Ascending aorta (tissue), 2 donors: ENCODE results near the gene LHX6. TPM values are rescaled to one million over a fixed set of nuclear protein-coding genes. Genes with fewer than 3 reads are reported as not detected.

Experiments used
- DNase-seq, 2 donors: peaks; one replicate each; pipeline ENCODE4 v3.0.0-alpha.2; 2019; ENCODE audit warnings: low spot score in 2 of 2
- H3K27ac ChIP-seq, 2 donors: fragments of 200-600 bp; sonication (generic); one replicate each; pipeline ENCODE4 v1.5.1; 2016 to 2017; ENCODE audit warnings: mild to moderate bottlenecking in 1 of 2
- H3K27me3 ChIP-seq: fragments of 200-600 bp; sonication (generic); one replicate; pipeline ENCODE4 v1.5.1; 2017
- H3K36me3 ChIP-seq, 2 donors: fragments of 200-600 bp; sonication (generic); one replicate each; pipeline ENCODE4 v1.5.1; 2016
- H3K4me1 ChIP-seq, 2 donors: fragments of 200-600 bp; sonication (generic); one replicate each; pipeline ENCODE4 v1.5.1; 2016 to 2017; ENCODE audit warnings: mild to moderate bottlenecking in 1 of 2
- H3K4me3 ChIP-seq, 2 donors: fragments of 200-600 bp; sonication (generic); one replicate each; pipeline ENCODE4 v1.5.1; 2016 to 2017; ENCODE audit warnings: mild to moderate bottlenecking in 1 of 2
- H3K9me3 ChIP-seq, 2 donors: fragments of 200-600 bp; sonication (generic); one replicate each; pipeline ENCODE4 v1.5.1; 2016
- CTCF ChIP-seq, 3 experiments: fragments of 200-600 bp in 2 of 3; fragments of 450-650 bp in 1 of 3; sonication (generic) in 2 of 3; IDR thresholded peaks; one replicate each; pipeline ENCODE4 v1.5.1; 2016 to 2019; ENCODE audit warnings: antibody characterized with exemption in 3 of 3, mild to moderate bottlenecking in 1 of 3, moderate library complexity in 1 of 3
- intact Hi-C: fragments of 100-400 bp; cut with DNase I; formaldehyde crosslinking; loops from one replicate; pipeline ENCODE4 v1.15.1; 2023
- total RNA-seq: library from RNA; depleted of rRNA; stranded (reverse); fragments of >200 nt; gene quantifications from one replicate; pipeline ENCODE4 v1.1.0, GENCODE V29; 2016

LHX6 gene
- 141 TPM for total RNA-seq

GRCh38 chr9:122228568-122229484, at the start of gene LHX6:
Gene LHX6 (minus strand): TSS chr9:122228957. CDS start chr9:122228740, 217 bp downstream.
- H3K9me3 ChIP-seq = no peaks in the 10 kb centered on the region
- no peak for TF ChIP-seq CTCF (IDR thresholded peaks at IDR 0.05)
- H3K27me3 ChIP-seq = peaks cover 20% of the 10 kb centered on the region
- intact Hi-C loops = no loop called here
- H3K4me1 ChIP-seq = peaks cover 3 to 16% of the 10 kb centered on the region in 2 donors
- no peak for DNase-seq
- H3K36me3 ChIP-seq = no peaks in the 10 kb centered on the region
- peak within 1 kb of the TSS; percentile 57 to 62 for H3K4me3 ChIP-seq
- H3K27ac ChIP-seq = no peak within 1 kb of the TSS

GRCh38 chr9:122277285-122277897, 48.6 kb upstream of the LHX6 start:
- Histone ChIP-seq H3K36me3 (peaks cover 0 to 16% of the 10 kb centered on the region in 2 donors), H3K4me3 (no peak overlapping the region), H3K27ac (no peak overlapping the region), H3K9me3 (peaks cover 0 to 11% of the 10 kb centered on the region in 2 donors), H3K27me3 (no peaks in the 10 kb centered on the region), H3K4me1 (no peaks in the 10 kb centered on the region)
- intact Hi-C loops = no loop called here
- DNase-seq = no peak
- TF ChIP-seq CTCF (IDR thresholded peaks at IDR 0.05) = no peak

DNA sequence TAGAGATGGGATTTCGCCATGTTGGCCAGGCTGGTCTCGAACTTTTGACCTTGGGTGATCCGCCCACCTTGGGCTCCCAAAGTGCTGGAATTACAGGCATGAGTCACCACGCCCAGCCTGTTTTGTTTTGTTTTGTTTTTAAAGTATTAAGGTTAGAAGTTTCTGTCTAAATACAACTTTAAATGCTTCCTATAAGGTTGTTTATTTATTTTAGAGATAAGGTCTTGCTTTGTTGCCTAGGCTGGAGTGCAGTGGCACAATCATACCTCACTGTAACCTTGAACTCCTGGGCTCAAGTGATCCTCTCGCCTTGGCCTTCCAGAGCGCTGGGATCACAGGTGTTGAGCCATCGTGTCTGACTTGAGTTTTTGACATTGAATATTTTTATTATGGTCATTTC, 47.3 kb upstream of the LHX6 start:
- intact Hi-C loops = no loop called here
- DNase-seq = no peak
- Histone ChIP-seq H3K27me3 (no peaks in the 10 kb centered on the region), H3K27ac (no peak overlapping the region), H3K36me3 (peaks cover 0 to 9% of the 10 kb centered on the region in 2 donors), H3K4me1 (no peaks in the 10 kb centered on the region), H3K4me3 (no peak overlapping the region), H3K9me3 (peaks cover 0 to 11% of the 10 kb centered on the region in 2 donors)
- TF ChIP-seq CTCF (IDR thresholded peaks at IDR 0.05) = no peak

DNA sequence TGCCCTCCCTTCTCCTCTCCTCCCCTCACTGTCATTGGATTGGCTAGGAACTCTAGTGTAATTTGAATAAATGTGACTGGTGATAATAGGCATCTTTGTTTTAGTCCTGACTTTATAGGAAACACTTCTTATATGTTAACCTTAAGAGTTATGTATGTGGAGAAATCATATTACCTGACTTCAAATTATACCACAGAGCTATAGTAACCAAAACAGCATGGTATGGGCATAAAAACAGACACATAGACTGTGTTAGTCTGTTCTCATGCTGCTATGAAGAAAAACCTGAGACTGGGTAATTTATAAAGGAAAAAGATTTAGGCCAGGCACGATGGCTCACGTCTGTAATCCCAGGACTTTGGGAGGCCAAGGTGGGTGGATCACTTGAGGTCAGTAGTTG, 45.3 kb upstream of the LHX6 start:
- no peak for TF ChIP-seq CTCF (IDR thresholded peaks at IDR 0.05)
- H3K27ac ChIP-seq = no peak overlapping the region
- H3K36me3 ChIP-seq = peaks cover 0 to 4% of the 10 kb centered on the region in 2 donors
- peaks cover 0 to 11% of the 10 kb centered on the region in 2 donors for H3K9me3 ChIP-seq
- no peaks in the 10 kb centered on the region for H3K27me3 ChIP-seq
- DNase-seq = no peak
- H3K4me3 ChIP-seq = no peak overlapping the region
- intact Hi-C loops = no loop called here
- H3K4me1 ChIP-seq = no peaks in the 10 kb centered on the region

DNA sequence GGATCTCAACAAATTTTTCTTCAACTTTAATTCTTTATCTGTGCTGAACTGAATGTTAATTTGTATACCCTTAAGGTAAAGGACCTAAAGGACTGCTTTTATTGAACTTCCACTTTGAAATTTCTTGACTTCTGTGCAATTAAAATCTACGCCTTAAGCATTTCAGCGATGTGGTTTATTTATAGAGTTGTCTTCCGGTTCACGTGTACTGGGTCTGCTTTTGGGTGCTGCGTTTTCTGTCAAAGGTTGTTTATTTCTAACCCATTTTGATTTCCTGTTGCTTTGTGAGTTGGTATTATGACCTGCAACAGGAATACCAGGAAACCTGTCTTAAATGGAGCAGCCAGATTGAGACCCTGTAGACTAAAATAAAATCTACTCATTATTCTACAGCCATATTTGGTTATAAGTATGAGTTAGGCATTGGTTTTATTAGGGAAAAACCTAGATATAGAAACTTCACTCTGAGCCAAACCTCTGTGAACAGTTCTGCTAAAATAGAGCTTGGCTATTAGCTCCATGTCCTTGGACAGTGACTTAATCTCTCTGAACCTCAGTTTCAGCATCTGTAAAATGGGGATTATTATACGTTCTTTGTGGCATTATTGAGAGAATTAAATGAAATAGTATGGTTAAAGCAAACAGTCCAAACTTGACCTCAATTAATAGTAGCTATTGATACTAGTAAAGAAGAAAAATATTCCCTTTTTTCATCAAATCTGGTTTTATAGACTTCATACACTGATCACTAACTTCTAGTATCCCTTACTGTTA, 39.5 kb upstream of the LHX6 start:
- H3K4me3 ChIP-seq = no peak overlapping the region
- H3K27me3 ChIP-seq = no peaks in the 10 kb centered on the region
- no peak overlapping the region for H3K27ac ChIP-seq
- H3K4me1 ChIP-seq = peaks cover 5 to 8% of the 10 kb centered on the region in 2 donors
- intact Hi-C loops = loop anchor here (5.0 to 10.0 kb wide), 4 partner anchors 79 to 1657 kb away; partner anchors contain the start of genes PDCL and TTLL11
- TF ChIP-seq CTCF (IDR thresholded peaks at IDR 0.05) = no peak
- H3K36me3 ChIP-seq = no peaks in the 10 kb centered on the region
- no peak for DNase-seq
- no peaks in the 10 kb centered on the region for H3K9me3 ChIP-seq
